Caco-2 (cell line): ENCODE measurements around the gene MACROD2. TPM values are rescaled to one million over a fixed set of nuclear protein-coding genes. Genes with fewer than 3 reads are reported as not detected.

Experiments used
- BruUV-seq: library from RNA; stranded (reverse); fragments of 400-500 nt; replicated peaks from 2 replicates; lab custom pipeline; 2021; lab: Mats Ljungman, UMichigan
- CTCF ChIA-PET: fragments of 300-600 bp; sonication (Branson Sonifier 250); formaldehyde crosslinking; loops from one replicate; lab custom pipeline; 2022; ENCODE audit warnings: antibody characterized with exemption; lab: Charles Lee
- POLR2A ChIA-PET: fragments of 300-600 bp; sonication (Branson Sonifier 250); formaldehyde crosslinking; loops from one replicate; lab custom pipeline; 2022; ENCODE audit warnings: antibody characterized with exemption; lab: Charles Lee
- DNase-seq, 2 experiments: peaks; one replicate each; pipeline versions ENCODE4 v3.0.0 to v3.0.0-alpha.2; 2020 to 2022
- H3K27me3 ChIP-seq: replicated peaks from 2 replicates; pipeline ENCODE4 v1.6.0; 2011; ENCODE audit warnings: low read length; ENCODE audit not compliant: control insufficient read depth, insufficient read depth
- H3K36me3 ChIP-seq: 2 replicates; pipeline ENCODE4 v1.5.1; 2011; ENCODE audit warnings: low read length; ENCODE audit not compliant: control insufficient read depth, insufficient read depth
- H3K4me1 ChIP-seq: fragments of 250-450 bp; sonication (Bioruptor Pico); 2 replicates; pipeline ENCODE4 v1.5.1; 2020; ENCODE audit warnings: mild to moderate bottlenecking
- H3K4me3 ChIP-seq: 2 replicates; pipeline ENCODE4 v1.5.1; 2011; ENCODE audit warnings: low read depth, mild to moderate bottlenecking, control low read depth, low read length
- H3K9me3 ChIP-seq: fragments of 250-450 bp; sonication (Bioruptor Pico); 2 replicates; pipeline ENCODE4 v1.5.1; 2020; ENCODE audit warnings: mild to moderate bottlenecking, moderate library complexity
- H3K27ac Mint-ChIP-seq: one replicate; pipeline ENCODE4 v1.8.0; 2022; ENCODE audit warnings: mixed read lengths; ENCODE audit not compliant: unreplicated experiment
- H3K27me3 Mint-ChIP-seq: one replicate; pipeline ENCODE4 v1.8.0; 2022; ENCODE audit warnings: mixed read lengths; ENCODE audit not compliant: insufficient read depth, unreplicated experiment
- H3K36me3 Mint-ChIP-seq: one replicate; pipeline ENCODE4 v1.8.0; 2022; ENCODE audit warnings: mild to moderate bottlenecking, mixed read lengths; ENCODE audit not compliant: insufficient read depth, unreplicated experiment
- H3K4me1 Mint-ChIP-seq: one replicate; pipeline ENCODE4 v1.8.0; 2022; ENCODE audit warnings: low read depth, mixed read lengths; ENCODE audit not compliant: unreplicated experiment
- H3K4me3 Mint-ChIP-seq: one replicate; pipeline ENCODE4 v1.8.0; 2022; ENCODE audit warnings: mild to moderate bottlenecking, moderate library complexity, mixed read lengths; ENCODE audit not compliant: unreplicated experiment
- H3K9me3 Mint-ChIP-seq: one replicate; pipeline ENCODE4 v1.8.0; 2022; ENCODE audit warnings: mixed read lengths; ENCODE audit not compliant: unreplicated experiment
- intact Hi-C: fragments of 100-400 bp; cut with micrococcal nuclease; formaldehyde crosslinking; loops from one replicate; pipeline ENCODE4 v1.10.0; 2022; ENCODE audit not compliant: unreplicated experiment
- total RNA-seq: library from RNA; stranded (reverse); gene quantifications from 2 replicates; pipeline ENCODE4 v1.2.3, GENCODE V29; 2022
- TF ChIP-seq, protein P1 (sequence below), 2 experiments: fragments of 200-600 bp in 1 of 2; IDR thresholded peaks; 1 replicate in 1 of 2; 2 replicates in 1 of 2; pipeline versions ENCODE4 v1.5.1 to v1.8.0; 2011 to 2022; ENCODE audit warnings: antibody characterized with exemption in 1 of 2, control low read depth in 1 of 2, inconsistent platforms in 1 of 2, low read depth in 1 of 2, low read length in 1 of 2, mild to moderate bottlenecking in 1 of 2, moderate library complexity in 1 of 2; ENCODE audit not compliant: insufficient read depth in 1 of 2, severe bottlenecking in 1 of 2, unreplicated experiment in 1 of 2

The MACROD2 gene
- total RNA-seq, 1 experiment from 2014 or later = 6.4 TPM

DNA sequence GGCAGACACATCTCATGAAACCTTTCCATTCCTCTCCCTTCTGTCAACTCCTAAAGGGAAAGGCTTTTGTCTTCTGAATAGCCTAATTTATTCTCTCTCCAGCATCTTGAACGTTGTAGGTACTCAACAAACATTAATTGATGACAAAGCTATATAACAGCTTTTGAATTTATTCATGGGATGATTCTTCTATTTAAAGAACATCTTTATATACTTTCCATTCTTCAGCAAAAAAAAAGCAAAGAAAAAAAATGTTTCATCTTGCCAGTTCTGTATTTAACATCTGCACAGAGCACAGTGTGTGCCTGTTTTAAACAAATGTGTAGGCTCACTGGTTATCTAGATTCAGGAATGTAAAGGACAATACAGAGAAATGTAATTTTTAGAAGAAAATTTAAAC, 1929.2 kb downstream of the MACROD2 start:
- intact Hi-C loops = no loop called here
- Mint-ChIP-seq H3K4me1 (no peaks in the 10 kb centered on the region), H3K27ac (no peak overlapping the region), H3K9me3 (no peaks in the 10 kb centered on the region), H3K36me3 (no peaks in the 10 kb centered on the region), H3K4me3 (no peak overlapping the region), H3K27me3 (peaks cover 3% of the 10 kb centered on the region)
- POLR2A ChIA-PET = no interaction called here
- no TSS peak for BruUV-seq
- H3K4me3 ChIP-seq = no peak overlapping the region
- H3K27me3 ChIP-seq = no peaks in the 10 kb centered on the region
- H3K36me3 ChIP-seq = no peaks in the 10 kb centered on the region
- TF ChIP-seq, protein P1, sequence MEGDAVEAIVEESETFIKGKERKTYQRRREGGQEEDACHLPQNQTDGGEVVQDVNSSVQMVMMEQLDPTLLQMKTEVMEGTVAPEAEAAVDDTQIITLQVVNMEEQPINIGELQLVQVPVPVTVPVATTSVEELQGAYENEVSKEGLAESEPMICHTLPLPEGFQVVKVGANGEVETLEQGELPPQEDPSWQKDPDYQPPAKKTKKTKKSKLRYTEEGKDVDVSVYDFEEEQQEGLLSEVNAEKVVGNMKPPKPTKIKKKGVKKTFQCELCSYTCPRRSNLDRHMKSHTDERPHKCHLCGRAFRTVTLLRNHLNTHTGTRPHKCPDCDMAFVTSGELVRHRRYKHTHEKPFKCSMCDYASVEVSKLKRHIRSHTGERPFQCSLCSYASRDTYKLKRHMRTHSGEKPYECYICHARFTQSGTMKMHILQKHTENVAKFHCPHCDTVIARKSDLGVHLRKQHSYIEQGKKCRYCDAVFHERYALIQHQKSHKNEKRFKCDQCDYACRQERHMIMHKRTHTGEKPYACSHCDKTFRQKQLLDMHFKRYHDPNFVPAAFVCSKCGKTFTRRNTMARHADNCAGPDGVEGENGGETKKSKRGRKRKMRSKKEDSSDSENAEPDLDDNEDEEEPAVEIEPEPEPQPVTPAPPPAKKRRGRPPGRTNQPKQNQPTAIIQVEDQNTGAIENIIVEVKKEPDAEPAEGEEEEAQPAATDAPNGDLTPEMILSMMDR (IDR thresholded peaks at IDR 0.05; ENCODE audit: insufficient read depth in 1 of 2, low read depth in 1 of 2, low read length in 1 of 2, severe bottlenecking in 1 of 2, unreplicated experiment in 1 of 2) = no peak
- DNase-seq = no peak
- no peaks in the 10 kb centered on the region for H3K4me1 ChIP-seq
- H3K9me3 ChIP-seq = no peaks in the 10 kb centered on the region; the same call in 1 of the 2 replicates
- CTCF ChIA-PET = no interaction called here

DNA sequence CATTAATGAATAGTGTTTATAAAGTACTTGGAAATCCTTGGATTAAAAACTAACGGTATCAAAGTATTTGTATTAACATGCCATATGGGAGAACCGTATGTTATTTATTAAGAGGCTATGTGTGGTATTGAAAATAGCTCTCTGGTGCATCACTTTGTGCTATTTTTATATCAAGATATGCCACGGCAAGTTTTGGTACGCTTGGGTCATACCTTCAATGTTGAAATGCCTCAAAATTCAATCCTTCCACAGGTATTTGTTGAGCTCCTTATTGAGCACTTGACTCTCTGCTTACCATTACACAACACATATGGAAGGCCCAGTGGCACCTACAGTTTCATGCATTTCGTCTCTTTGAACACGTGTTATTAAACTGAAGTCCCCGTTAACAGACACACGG, 1930.1 kb downstream of the MACROD2 start:
- no peak for DNase-seq
- H3K4me3 Mint-ChIP-seq = no peak overlapping the region
- no peaks in the 10 kb centered on the region; the same call in 1 of the 2 replicates for H3K9me3 ChIP-seq
- no peaks in the 10 kb centered on the region for H3K9me3 Mint-ChIP-seq
- intact Hi-C loops = no loop called here
- no peaks in the 10 kb centered on the region for H3K4me1 ChIP-seq
- H3K4me1 Mint-ChIP-seq = peaks cover 6% of the 10 kb centered on the region
- ChIA-PET CTCF (interaction anchor here (0.7 kb wide), 1 partner anchor 944 kb away, joined by 6 read pairs; no protein-coding TSS in a partner anchor), POLR2A (no interaction called here)
- no peaks in the 10 kb centered on the region for H3K27me3 ChIP-seq
- no peaks in the 10 kb centered on the region for H3K36me3 ChIP-seq
- peaks cover 3% of the 10 kb centered on the region for H3K27me3 Mint-ChIP-seq
- H3K4me3 ChIP-seq = no peak overlapping the region
- no peaks in the 10 kb centered on the region for H3K36me3 Mint-ChIP-seq
- H3K27ac Mint-ChIP-seq = no peak overlapping the region
- TF ChIP-seq, protein P1 (IDR thresholded peaks at IDR 0.05; ENCODE audit: insufficient read depth in 1 of 2, low read depth in 1 of 2, low read length in 1 of 2, severe bottlenecking in 1 of 2, unreplicated experiment in 1 of 2) = no peak
- no TSS peak for BruUV-seq

DNA sequence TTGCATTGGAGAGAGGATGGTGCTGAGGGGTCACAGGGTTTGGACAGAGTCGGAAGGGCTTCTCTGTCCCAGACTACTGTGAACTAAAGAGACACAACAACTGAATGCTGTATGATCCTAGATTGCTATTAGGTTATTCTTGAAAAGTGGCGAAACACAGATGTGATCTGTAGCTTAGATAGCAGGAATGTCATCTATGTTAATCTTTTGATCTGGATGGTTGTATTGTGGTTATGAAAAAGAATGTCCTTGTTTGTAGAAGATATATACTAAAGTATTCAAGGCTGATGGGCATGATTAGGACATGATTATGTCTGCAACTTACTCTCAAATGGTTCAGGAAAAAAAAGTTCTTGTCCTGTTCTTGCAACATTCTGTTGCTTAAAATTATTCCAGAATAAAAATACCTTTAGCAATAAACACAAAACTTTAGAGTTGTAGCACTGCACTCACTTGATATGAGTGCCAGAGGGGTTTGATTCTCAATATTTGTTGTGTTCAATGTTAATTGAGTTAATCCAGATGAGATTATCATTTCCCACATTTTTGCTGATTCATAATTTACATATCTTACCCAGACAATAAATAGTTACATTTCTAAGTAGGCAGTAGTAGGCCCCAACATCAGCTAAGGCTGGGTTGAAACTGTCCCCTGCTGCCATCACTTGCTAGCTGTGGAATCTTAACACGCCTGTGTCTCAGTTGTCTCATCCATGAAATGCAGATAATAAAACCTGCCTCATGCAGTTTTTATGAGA, 1932.8 kb downstream of the MACROD2 start:
- peaks cover 7% of the 10 kb centered on the region for H3K4me1 Mint-ChIP-seq
- Histone ChIP-seq H3K4me1 (no peaks in the 10 kb centered on the region), H3K36me3 (no peaks in the 10 kb centered on the region), H3K4me3 (no peak overlapping the region), H3K9me3 (no peaks in the 10 kb centered on the region; the same call in 1 of the 2 replicates), H3K27me3 (no peaks in the 10 kb centered on the region)
- H3K4me3 Mint-ChIP-seq = no peak overlapping the region
- no peaks in the 10 kb centered on the region for H3K27me3 Mint-ChIP-seq
- ChIA-PET POLR2A (no interaction called here), CTCF (no interaction called here)
- BruUV-seq = no TSS peak
- intact Hi-C loops = no loop called here
- TF ChIP-seq, protein P1 (IDR thresholded peaks at IDR 0.05; ENCODE audit: insufficient read depth in 1 of 2, low read depth in 1 of 2, low read length in 1 of 2, severe bottlenecking in 1 of 2, unreplicated experiment in 1 of 2) = no peak
- H3K9me3 Mint-ChIP-seq = no peaks in the 10 kb centered on the region
- no peak overlapping the region for H3K27ac Mint-ChIP-seq
- no peak for DNase-seq
- no peaks in the 10 kb centered on the region for H3K36me3 Mint-ChIP-seq
